ENCODE measurements around the gene BMF. TPM values are rescaled to one million over a fixed set of nuclear protein-coding genes. Genes with fewer than 3 reads are reported as not detected.

Gene BMF
- total and polyA plus RNA-seq, 2 donors (not counting 3 experiments of a cell fraction or from before 2014, with no cell fraction given) = 8.6 to 9.8 TPM

- Histone ChIP-seq H3K4me1 (ENCODE audit: control insufficient read depth, extremely low read depth, insufficient read depth, low read length) (peaks cover 23% of the 10 kb centered on the region), H3K4me3 (replicated peaks in 1 of 3; ENCODE audit: insufficient read depth in 1 of 3, low read depth in 1 of 3, low read length in 3 of 3) (no peak overlapping the region), H3K9me1 (replicated peaks; ENCODE audit: control insufficient read depth, extremely low read depth, insufficient read depth, low read length) (no peaks in the 10 kb centered on the region), H3K9ac (replicated peaks; ENCODE audit: extremely low read depth, insufficient read depth, low read length) (no peak overlapping the region), H4K20me1 (replicated peaks; ENCODE audit: control insufficient read depth, extremely low read depth, insufficient read depth, low read length) (no peaks in the 10 kb centered on the region), H3K27me3 (ENCODE audit: control insufficient read depth in 2 of 2, insufficient read depth in 2 of 2, low read length in 2 of 2) (peaks cover 0 to 7% of the 10 kb centered on the region in 2 experiments), H3K4me2 (ENCODE audit: insufficient read depth, low read length) (no peak overlapping the region), H3K27ac (ENCODE audit: insufficient read depth, low read depth, low read length) (no peak overlapping the region), H3K36me3 (ENCODE audit: control insufficient read depth in 2 of 2, extremely low read depth in 1 of 2, insufficient read depth in 2 of 2, low read length in 2 of 2) (peaks cover 0 to 3% of the 10 kb centered on the region in 2 experiments), H3K9me3 (replicated peaks; ENCODE audit: control insufficient read depth, insufficient read depth, low read length) (no peaks in the 10 kb centered on the region), H2AFZ (ENCODE audit: low read depth, low read length) (no peak overlapping the region), H3K79me2 (ENCODE audit: control insufficient read depth, insufficient read depth, low read length) (no peaks in the 10 kb centered on the region)
- ChIA-PET POLR2A (no interaction called here), CTCF (interaction anchor here (0.8 to 5.4 kb wide), 13 partner anchors 8 to 173 kb away, joined by 3 to 144 read pairs (median 3); partner anchors contain the start of gene PAK6)
- DNase-seq (ENCODE audit: low read depth, low spot score) = no peak
- intact Hi-C loops (cut with micrococcal nuclease) (loop anchor here (5.0 to 10.0 kb wide), 2 partner anchors 168 to 174 kb away; partner anchors contain the start of gene EIF2AK4), dilution Hi-C loops (cut with MboI; ENCODE audit: extremely low pct_ligation_motif_present, low sequenced_read_pairs) (no loop called here)
- no TSS peak for BruUV-seq (replicated peaks)
- TF ChIP-seq FOS (IDR thresholded peaks at IDR 0.05; ENCODE audit: borderline replicate concordance, insufficient read depth, low read length) (no peak), MYC (IDR thresholded peaks at IDR 0.05; ENCODE audit: low read depth, low read length) (no peak), EZH2 (IDR thresholded peaks at IDR 0.05; ENCODE audit: borderline replicate concordance, low read depth, low read length, severe bottlenecking) (no peak), JUN (IDR thresholded peaks at IDR 0.05; ENCODE audit: borderline replicate concordance, insufficient read depth, insufficient read length, low read depth) (no peak)
- FAIRE-seq = no peak
These were observed 2.2 kb downstream of the BMF start for GRCh38 chr15:40106203-40107161.

Data from endothelial cell of umbilical vein (primary cell).